Measurements from ENCODE around the gene GCNT3.
"Not testable (repeated sequence)": the region's sequence is repeated elsewhere in the genome, so short reads cannot be mapped to it uniquely, and the experiment has no call there.

GCNT3 gene

DNA sequence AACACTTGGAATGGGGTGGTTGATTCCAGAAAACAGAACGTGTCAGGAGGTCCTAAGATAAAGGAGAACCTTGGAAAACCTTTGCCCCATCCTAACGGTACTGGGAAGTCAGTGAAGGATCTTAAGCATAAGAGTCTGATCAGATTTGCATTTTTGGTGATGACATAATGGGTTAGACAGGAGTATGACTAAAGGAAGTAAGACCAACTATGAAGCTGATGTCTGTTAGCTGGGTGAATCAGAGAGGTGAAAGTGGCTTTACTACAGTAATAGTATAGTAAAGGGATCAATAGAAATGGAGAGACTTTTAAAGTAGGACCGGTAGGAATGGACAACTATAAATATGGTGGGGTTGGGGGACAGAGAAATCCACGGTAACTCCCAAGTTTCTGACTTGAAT lies 33.2 kb downstream of the GCNT3 start:
- H2AFZ ChIP-seq (ENCODE audit: low read length): no peak overlapping the region
- peaks cover 46% of the 10 kb centered on the region for H3K36me3 ChIP-seq (ENCODE audit: insufficient read depth, low read length)
- H3K9ac ChIP-seq (ENCODE audit: low read depth, low read length, poor library complexity, severe bottlenecking): no peak overlapping the region

DNA sequence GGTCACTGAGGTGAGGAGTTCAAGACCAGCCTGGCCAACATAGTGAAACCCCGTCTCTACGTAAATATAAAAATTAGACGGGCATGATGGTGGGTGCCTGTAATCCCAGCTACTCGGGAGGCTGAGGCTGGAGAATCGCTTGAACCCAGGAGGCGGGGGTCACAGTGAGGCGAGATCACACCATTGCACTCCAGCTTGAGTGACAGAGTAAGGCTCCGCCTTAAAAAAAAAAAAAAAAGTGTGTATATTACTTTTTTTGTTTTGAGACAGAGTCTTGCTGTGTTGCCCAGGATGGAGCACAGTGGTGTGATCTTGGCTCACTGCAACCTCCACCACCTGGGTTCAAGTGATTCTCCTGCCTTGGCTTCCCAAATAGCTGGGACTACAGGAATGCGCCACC lies 34.2 kb downstream of the GCNT3 start:
- not testable (repeated sequence) for H3K4me1 ChIP-seq (ENCODE audit: insufficient read depth, low read length, poor library complexity, severe bottlenecking); H4K20me1 ChIP-seq (ENCODE audit: insufficient read depth, low read length, poor library complexity, severe bottlenecking); H3K9me3 ChIP-seq (ENCODE audit: insufficient read depth, low read depth, low read length); H3K9ac ChIP-seq (ENCODE audit: low read depth, low read length, poor library complexity, severe bottlenecking); H2AFZ ChIP-seq (ENCODE audit: low read length); H3K27me3 ChIP-seq (ENCODE audit: insufficient read depth, low read length, poor library complexity, severe bottlenecking); H3K4me2 ChIP-seq (ENCODE audit: low read depth, low read length, poor library complexity, severe bottlenecking); H3K9me2 ChIP-seq (replicated peaks; ENCODE audit: low read depth, low read length); H3K4me3 ChIP-seq (ENCODE audit: low read length, poor library complexity, severe bottlenecking); H3F3A ChIP-seq (ENCODE audit: low read depth); H3K79me2 ChIP-seq (ENCODE audit: insufficient read depth, low read length)
- H3K36me3 ChIP-seq (ENCODE audit: insufficient read depth, low read length): peaks cover 46% of the 10 kb centered on the region

More for the DNA sequence above, 33.2 kb downstream of the GCNT3 start:
- H3K4me1 ChIP-seq (ENCODE audit: insufficient read depth, low read length, poor library complexity, severe bottlenecking): no peaks in the 10 kb centered on the region
- H3K4me2 ChIP-seq (ENCODE audit: low read depth, low read length, poor library complexity, severe bottlenecking): no peak overlapping the region
- no peaks in the 10 kb centered on the region for H3K9me2 ChIP-seq (replicated peaks; ENCODE audit: low read depth, low read length)
- TF ChIP-seq EZH2phosphoT487 (IDR thresholded peaks at IDR 0.05; ENCODE audit: borderline replicate concordance): no peak
- TF ChIP-seq, protein P1, sequence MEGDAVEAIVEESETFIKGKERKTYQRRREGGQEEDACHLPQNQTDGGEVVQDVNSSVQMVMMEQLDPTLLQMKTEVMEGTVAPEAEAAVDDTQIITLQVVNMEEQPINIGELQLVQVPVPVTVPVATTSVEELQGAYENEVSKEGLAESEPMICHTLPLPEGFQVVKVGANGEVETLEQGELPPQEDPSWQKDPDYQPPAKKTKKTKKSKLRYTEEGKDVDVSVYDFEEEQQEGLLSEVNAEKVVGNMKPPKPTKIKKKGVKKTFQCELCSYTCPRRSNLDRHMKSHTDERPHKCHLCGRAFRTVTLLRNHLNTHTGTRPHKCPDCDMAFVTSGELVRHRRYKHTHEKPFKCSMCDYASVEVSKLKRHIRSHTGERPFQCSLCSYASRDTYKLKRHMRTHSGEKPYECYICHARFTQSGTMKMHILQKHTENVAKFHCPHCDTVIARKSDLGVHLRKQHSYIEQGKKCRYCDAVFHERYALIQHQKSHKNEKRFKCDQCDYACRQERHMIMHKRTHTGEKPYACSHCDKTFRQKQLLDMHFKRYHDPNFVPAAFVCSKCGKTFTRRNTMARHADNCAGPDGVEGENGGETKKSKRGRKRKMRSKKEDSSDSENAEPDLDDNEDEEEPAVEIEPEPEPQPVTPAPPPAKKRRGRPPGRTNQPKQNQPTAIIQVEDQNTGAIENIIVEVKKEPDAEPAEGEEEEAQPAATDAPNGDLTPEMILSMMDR (conservative IDR thresholded peaks at IDR 0.05; ENCODE audit: low read length): no peak
- peaks cover 3% of the 10 kb centered on the region for H4K20me1 ChIP-seq (ENCODE audit: insufficient read depth, low read length, poor library complexity, severe bottlenecking)
- peaks cover 3% of the 10 kb centered on the region; the same call in 1 of the 2 replicates for H3K79me2 ChIP-seq (ENCODE audit: insufficient read depth, low read length)
- H3K9me3 ChIP-seq (ENCODE audit: insufficient read depth, low read depth, low read length): no peaks in the 10 kb centered on the region
- H3K27me3 ChIP-seq (ENCODE audit: insufficient read depth, low read length, poor library complexity, severe bottlenecking): no peaks in the 10 kb centered on the region
- H3K4me3 ChIP-seq (ENCODE audit: low read length, poor library complexity, severe bottlenecking): no peak overlapping the region
- H3F3A ChIP-seq (ENCODE audit: low read depth): no peaks in the 10 kb centered on the region

DNA sequence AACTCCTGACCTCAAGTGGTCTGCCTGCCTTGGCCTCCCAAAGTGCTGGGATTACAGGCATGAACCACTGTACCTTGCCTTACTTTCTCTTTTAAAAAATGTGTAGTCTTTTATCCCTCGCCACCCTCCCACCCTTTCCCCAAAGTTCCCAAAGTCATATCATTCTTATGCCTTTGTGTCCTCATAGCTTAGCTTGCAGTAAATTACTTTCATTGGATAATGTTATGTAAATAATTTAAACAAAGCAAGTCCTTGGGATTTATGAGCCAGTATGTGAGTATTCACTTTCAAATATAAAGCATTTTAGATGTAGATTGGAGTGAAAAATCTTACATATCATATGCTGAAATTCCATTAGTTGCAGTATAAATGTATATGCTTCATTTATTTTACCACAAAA lies 34.7 kb downstream of the GCNT3 start:
- Histone ChIP-seq H3F3A (ENCODE audit: low read depth) (no peaks in the 10 kb centered on the region), H4K20me1 (ENCODE audit: insufficient read depth, low read length, poor library complexity, severe bottlenecking) (peaks cover 3% of the 10 kb centered on the region), H3K4me2 (ENCODE audit: low read depth, low read length, poor library complexity, severe bottlenecking) (no peak overlapping the region), H2AFZ (ENCODE audit: low read length) (no peak overlapping the region), H3K79me2 (ENCODE audit: insufficient read depth, low read length) (peaks cover 3% of the 10 kb centered on the region; the same call in 1 of the 2 replicates), H3K36me3 (ENCODE audit: insufficient read depth, low read length) (peaks cover 44% of the 10 kb centered on the region), H3K27me3 (ENCODE audit: insufficient read depth, low read length, poor library complexity, severe bottlenecking) (no peaks in the 10 kb centered on the region), H3K4me1 (ENCODE audit: insufficient read depth, low read length, poor library complexity, severe bottlenecking) (peaks cover 10% of the 10 kb centered on the region), H3K9ac (ENCODE audit: low read depth, low read length, poor library complexity, severe bottlenecking) (no peak overlapping the region), H3K4me3 (ENCODE audit: low read length, poor library complexity, severe bottlenecking) (no peak overlapping the region), H3K9me2 (replicated peaks; ENCODE audit: low read depth, low read length) (no peaks in the 10 kb centered on the region), H3K9me3 (ENCODE audit: insufficient read depth, low read depth, low read length) (no peaks in the 10 kb centered on the region)
- TF ChIP-seq EZH2phosphoT487 (IDR thresholded peaks at IDR 0.05; ENCODE audit: borderline replicate concordance): no peak

DNA sequence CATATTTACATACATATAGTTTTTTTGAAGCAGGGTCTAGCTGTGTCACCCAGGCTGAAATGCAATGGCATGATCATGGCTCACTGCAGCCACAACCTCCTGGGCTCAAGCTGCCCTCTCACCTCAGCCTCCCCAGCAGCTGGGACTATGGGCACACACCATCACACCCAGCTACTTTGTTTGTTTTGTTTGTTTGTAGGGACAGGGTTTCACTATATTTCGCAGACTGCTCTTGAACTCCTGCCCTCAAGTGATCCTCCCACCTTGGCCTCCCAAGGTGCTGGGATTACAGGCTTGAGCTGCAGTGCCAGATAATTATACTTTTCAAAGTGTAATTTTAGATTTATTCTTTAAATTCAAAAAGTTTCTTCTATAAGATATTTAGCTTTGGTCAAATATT lies 35.5 kb downstream of the GCNT3 start:
- Histone ChIP-seq H3K36me3 (ENCODE audit: insufficient read depth, low read length) (peaks cover 46% of the 10 kb centered on the region), H4K20me1 (ENCODE audit: insufficient read depth, low read length, poor library complexity, severe bottlenecking) (peaks cover 3% of the 10 kb centered on the region), H3K79me2 (ENCODE audit: insufficient read depth, low read length) (peaks cover 11% of the 10 kb centered on the region), H2AFZ (ENCODE audit: low read length) (no peak overlapping the region), H3K27me3 (ENCODE audit: insufficient read depth, low read length, poor library complexity, severe bottlenecking) (no peaks in the 10 kb centered on the region), H3K4me1 (ENCODE audit: insufficient read depth, low read length, poor library complexity, severe bottlenecking) (peaks cover 10% of the 10 kb centered on the region), H3K4me3 (ENCODE audit: low read length, poor library complexity, severe bottlenecking) (no peak overlapping the region), H3K4me2 (ENCODE audit: low read depth, low read length, poor library complexity, severe bottlenecking) (no peak overlapping the region), H3K9me2 (replicated peaks; ENCODE audit: low read depth, low read length) (no peaks in the 10 kb centered on the region), H3F3A (ENCODE audit: low read depth) (no peaks in the 10 kb centered on the region), H3K9ac (ENCODE audit: low read depth, low read length, poor library complexity, severe bottlenecking) (no peak overlapping the region), H3K9me3 (ENCODE audit: insufficient read depth, low read depth, low read length) (no peaks in the 10 kb centered on the region)
- TF ChIP-seq, protein P1 (conservative IDR thresholded peaks at IDR 0.05; ENCODE audit: low read length): no peak
- TF ChIP-seq EZH2phosphoT487 (IDR thresholded peaks at IDR 0.05; ENCODE audit: borderline replicate concordance): no peak

Data from Loucy (cell line).